ENCODE measurements around the gene KDM7A.

DNA sequence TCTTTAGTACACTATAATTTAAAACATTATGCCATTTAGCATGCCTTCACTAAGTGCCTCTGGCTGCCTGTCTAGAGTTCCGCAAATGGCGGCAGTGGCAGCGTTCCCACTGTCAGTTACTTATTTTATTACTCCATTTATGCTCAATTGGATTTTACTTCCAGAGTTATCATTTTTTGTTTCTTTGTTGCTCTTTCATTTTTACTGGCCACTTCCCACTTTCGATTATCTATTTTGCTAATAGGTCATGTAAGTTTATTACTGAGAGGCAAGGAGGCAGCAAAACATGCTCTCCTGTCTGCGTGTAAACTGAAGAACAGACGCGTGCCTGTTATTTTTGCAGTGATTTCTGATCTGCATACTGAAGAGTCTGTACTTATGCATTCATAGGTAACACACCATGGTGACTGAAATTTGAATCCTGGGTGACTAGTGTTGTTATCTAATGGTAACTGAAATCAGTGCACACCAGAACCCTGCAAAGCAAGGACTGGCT, 23.1 kb downstream of the KDM7A start:
- TF ChIP-seq, protein P1, sequence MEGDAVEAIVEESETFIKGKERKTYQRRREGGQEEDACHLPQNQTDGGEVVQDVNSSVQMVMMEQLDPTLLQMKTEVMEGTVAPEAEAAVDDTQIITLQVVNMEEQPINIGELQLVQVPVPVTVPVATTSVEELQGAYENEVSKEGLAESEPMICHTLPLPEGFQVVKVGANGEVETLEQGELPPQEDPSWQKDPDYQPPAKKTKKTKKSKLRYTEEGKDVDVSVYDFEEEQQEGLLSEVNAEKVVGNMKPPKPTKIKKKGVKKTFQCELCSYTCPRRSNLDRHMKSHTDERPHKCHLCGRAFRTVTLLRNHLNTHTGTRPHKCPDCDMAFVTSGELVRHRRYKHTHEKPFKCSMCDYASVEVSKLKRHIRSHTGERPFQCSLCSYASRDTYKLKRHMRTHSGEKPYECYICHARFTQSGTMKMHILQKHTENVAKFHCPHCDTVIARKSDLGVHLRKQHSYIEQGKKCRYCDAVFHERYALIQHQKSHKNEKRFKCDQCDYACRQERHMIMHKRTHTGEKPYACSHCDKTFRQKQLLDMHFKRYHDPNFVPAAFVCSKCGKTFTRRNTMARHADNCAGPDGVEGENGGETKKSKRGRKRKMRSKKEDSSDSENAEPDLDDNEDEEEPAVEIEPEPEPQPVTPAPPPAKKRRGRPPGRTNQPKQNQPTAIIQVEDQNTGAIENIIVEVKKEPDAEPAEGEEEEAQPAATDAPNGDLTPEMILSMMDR (conservative IDR thresholded peaks at IDR 0.05; ENCODE audit: low read length) = no peak
- TF ChIP-seq EZH2phosphoT487 (IDR thresholded peaks at IDR 0.05; ENCODE audit: borderline replicate concordance, low read depth, low read length) = no peak

Data from OCI-LY7 (cell line).